SU-DHL-6 (cell line): ENCODE data around the gene HSD3B7.

Experiments used
- H2AFZ ChIP-seq: fragments of 200-600 bp; sonication (generic); 2 replicates; pipeline ENCODE4 v1.6.1; 2014; ENCODE audit warnings: low read depth, mild to moderate bottlenecking, moderate library complexity, mixed read lengths, antibody characterized with exemption, low read length; ENCODE audit not compliant: severe bottlenecking
- H3F3A ChIP-seq: fragments of 200-600 bp; shearing (Covaris generic); 2 replicates; pipeline ENCODE4 v1.6.0; 2016; ENCODE audit warnings: antibody characterized with exemption, mild to moderate bottlenecking; ENCODE audit not compliant: insufficient read depth
- H3K27ac ChIP-seq: fragments of 200-600 bp; sonication (generic); 2 replicates; pipeline ENCODE4 v1.5.1; 2016; ENCODE audit warnings: low read depth, mild to moderate bottlenecking, low read length, moderate library complexity, mixed read lengths
- H3K27me3 ChIP-seq: fragments of 200-600 bp; sonication (generic), shearing (Covaris generic); 2 replicates; pipeline ENCODE4 v1.6.0; 2014; ENCODE audit warnings: mild to moderate bottlenecking, low read length
- H3K36me3 ChIP-seq: fragments of 200-600 bp; sonication (generic); 2 replicates; pipeline ENCODE4 v1.6.1; 2014; ENCODE audit warnings: mild to moderate bottlenecking, low read length, mixed read lengths
- H3K4me2 ChIP-seq: fragments of 300-600, 200-600 bp; shearing (Covaris generic), sonication (generic); 2 replicates; pipeline ENCODE4 v1.6.0; 2014; ENCODE audit warnings: low read length, low read depth, mild to moderate bottlenecking; ENCODE audit not compliant: poor library complexity, severe bottlenecking
- H3K4me3 ChIP-seq: fragments of 200-600 bp; sonication (generic); 2 replicates; pipeline ENCODE4 v1.5.1; 2014; ENCODE audit warnings: antibody characterized with exemption, low read length, mild to moderate bottlenecking, mixed read lengths; ENCODE audit not compliant: insufficient read depth, poor library complexity, severe bottlenecking
- H3K79me2 ChIP-seq: fragments of 200-600 bp; sonication (generic); 2 replicates; pipeline ENCODE4 v1.6.1; 2014; ENCODE audit warnings: mild to moderate bottlenecking, low read length, moderate library complexity; ENCODE audit not compliant: insufficient read depth
- H3K9ac ChIP-seq: fragments of 200-600 bp; sonication (generic); 2 replicates; pipeline ENCODE4 v1.7.0; 2014; ENCODE audit warnings: mild to moderate bottlenecking, low read length
- H3K9me2 ChIP-seq: fragments of 200-600 bp; sonication (generic); replicated peaks from 2 replicates; pipeline ENCODE4 v1.6.1; 2014; ENCODE audit warnings: low read length; ENCODE audit not compliant: insufficient read depth
- H3K9me3 ChIP-seq: fragments of 200-600 bp; sonication (generic); 2 replicates; pipeline ENCODE4 v1.6.1; 2014; ENCODE audit warnings: low read length, mixed read lengths; ENCODE audit not compliant: insufficient read depth
- H4K20me1 ChIP-seq: fragments of 200-600 bp; sonication (generic); 2 replicates; pipeline ENCODE4 v1.6.1; 2014; ENCODE audit warnings: low read depth, mild to moderate bottlenecking, antibody characterized with exemption, low read length, moderate library complexity, mixed read lengths
- EZH2phosphoT487 ChIP-seq: fragments of 200-600 bp; sonication (generic), shearing (Covaris generic); conservative IDR thresholded peaks from 2 replicates; pipeline ENCODE4 v1.6.1; 2018; ENCODE audit warnings: mild to moderate bottlenecking, antibody characterized with exemption, low read length, moderate library complexity, mixed read lengths
- TF ChIP-seq, protein P1 (sequence below): fragments of 200-600 bp; sonication (generic); IDR thresholded peaks from one replicate; pipeline ENCODE4 v1.5.1; 2017; ENCODE audit warnings: antibody characterized with exemption, mild to moderate bottlenecking, low read length, moderate library complexity; ENCODE audit not compliant: insufficient read depth, poor library complexity, severe bottlenecking

HSD3B7 gene

DNA sequence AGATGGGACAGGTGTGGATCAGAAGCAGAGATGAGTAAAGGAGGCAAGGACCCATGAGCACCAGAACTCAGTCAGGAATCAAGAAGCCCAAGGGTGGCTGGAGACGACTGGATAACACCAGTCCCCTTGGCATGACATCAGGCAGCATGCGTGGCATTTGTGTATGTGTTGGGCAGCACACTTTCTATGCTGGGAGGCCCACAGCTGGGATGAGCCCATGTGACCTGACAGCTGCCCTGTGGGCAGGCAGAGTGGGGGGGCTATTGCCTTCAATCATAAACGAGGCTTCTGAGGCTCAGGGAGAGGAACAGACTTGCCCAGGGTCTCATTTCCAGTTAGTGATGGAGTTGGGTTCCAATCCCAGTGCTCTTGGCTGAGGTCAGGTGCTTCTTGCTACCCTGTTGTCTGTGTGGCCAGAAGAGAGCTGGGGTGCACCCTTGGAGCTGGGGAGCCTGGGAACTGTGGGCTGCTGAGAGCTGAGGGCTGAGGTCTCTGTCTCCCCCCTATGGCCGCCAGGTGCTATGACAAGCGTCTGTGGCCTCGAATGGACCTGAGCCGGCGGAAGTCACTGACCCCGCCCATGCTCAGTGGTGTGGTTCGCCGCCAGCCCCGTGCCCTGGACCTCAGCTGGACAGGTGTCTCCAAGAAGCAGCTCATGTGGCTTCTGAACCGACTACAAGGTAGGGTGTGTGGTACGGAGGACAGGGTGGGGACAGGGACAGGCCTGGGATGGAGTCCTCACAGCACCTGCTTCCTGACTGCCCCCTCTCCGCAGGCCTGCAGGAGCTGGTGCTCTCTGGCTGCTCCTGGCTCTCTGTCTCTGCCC lies 43.2 kb upstream of the HSD3B7 start:
- Histone ChIP-seq H3K9me2 (no peaks in the 10 kb centered on the region), H2AFZ (peak overlapping the region; percentile 30), H4K20me1 (no peaks in the 10 kb centered on the region), H3K36me3 (0 out of 2 replicates have a peak, but pooled peaks cover 3% of the 10 kb centered on the region), H3K27me3 (no peaks in the 10 kb centered on the region), H3K79me2 (no peaks in the 10 kb centered on the region), H3K4me2 (peak overlapping the region; percentile 30), H3K4me3 (no peak overlapping the region), H3K9me3 (no peaks in the 10 kb centered on the region), H3K27ac (0 out of 2 replicates have a peak overlapping the region, but pooled peaks have one; percentile 2), H3K9ac (peak overlapping the region; percentile 23; the same call in 1 of the 2 replicates), H3F3A (peaks cover 5% of the 10 kb centered on the region; the same call in 1 of the 2 replicates)
- TF ChIP-seq EZH2phosphoT487, result no peak
- TF ChIP-seq, protein P1, sequence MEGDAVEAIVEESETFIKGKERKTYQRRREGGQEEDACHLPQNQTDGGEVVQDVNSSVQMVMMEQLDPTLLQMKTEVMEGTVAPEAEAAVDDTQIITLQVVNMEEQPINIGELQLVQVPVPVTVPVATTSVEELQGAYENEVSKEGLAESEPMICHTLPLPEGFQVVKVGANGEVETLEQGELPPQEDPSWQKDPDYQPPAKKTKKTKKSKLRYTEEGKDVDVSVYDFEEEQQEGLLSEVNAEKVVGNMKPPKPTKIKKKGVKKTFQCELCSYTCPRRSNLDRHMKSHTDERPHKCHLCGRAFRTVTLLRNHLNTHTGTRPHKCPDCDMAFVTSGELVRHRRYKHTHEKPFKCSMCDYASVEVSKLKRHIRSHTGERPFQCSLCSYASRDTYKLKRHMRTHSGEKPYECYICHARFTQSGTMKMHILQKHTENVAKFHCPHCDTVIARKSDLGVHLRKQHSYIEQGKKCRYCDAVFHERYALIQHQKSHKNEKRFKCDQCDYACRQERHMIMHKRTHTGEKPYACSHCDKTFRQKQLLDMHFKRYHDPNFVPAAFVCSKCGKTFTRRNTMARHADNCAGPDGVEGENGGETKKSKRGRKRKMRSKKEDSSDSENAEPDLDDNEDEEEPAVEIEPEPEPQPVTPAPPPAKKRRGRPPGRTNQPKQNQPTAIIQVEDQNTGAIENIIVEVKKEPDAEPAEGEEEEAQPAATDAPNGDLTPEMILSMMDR, result peak; percentile 90

DNA sequence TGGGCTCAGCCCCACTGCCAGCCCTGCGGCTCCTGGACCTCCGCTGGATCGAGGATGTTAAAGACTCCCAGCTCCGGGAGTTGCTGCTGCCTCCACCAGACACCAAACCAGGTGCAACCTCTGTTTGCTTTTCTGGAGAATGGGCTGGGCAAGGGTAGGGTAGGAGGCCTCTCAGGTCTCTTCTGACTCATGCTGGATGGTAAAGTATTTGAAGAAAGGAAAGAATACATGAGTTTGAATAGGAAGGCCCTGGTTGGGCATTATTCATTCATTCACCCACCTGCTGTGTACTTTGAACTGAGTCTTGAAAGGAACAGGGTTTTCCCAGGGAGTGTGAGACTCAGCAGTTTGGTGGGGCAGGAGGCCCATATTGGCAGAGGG lies 42.6 kb upstream of the HSD3B7 start:
- 0 out of 2 replicates have a peak, but pooled peaks cover 3% of the 10 kb centered on the region for H3K36me3 ChIP-seq
- no peaks in the 10 kb centered on the region for H3K9me2 ChIP-seq
- TF ChIP-seq, protein P1, result no peak
- TF ChIP-seq EZH2phosphoT487, result no peak
- no peaks in the 10 kb centered on the region for H3K27me3 ChIP-seq
- H4K20me1 ChIP-seq, result no peaks in the 10 kb centered on the region
- H3K27ac ChIP-seq, result 0 out of 2 replicates have a peak overlapping the region, but pooled peaks have one; percentile 2
- H3K4me3 ChIP-seq, result no peak overlapping the region
- H3K4me2 ChIP-seq, result peak overlapping the region; percentile 30
- H2AFZ ChIP-seq, result peak overlapping the region; percentile 30
- H3K9ac ChIP-seq, result peak overlapping the region; percentile 23; the same call in 1 of the 2 replicates
- H3K79me2 ChIP-seq, result no peaks in the 10 kb centered on the region
- no peaks in the 10 kb centered on the region for H3K9me3 ChIP-seq
- peaks cover 5% of the 10 kb centered on the region; the same call in 1 of the 2 replicates for H3F3A ChIP-seq

DNA sequence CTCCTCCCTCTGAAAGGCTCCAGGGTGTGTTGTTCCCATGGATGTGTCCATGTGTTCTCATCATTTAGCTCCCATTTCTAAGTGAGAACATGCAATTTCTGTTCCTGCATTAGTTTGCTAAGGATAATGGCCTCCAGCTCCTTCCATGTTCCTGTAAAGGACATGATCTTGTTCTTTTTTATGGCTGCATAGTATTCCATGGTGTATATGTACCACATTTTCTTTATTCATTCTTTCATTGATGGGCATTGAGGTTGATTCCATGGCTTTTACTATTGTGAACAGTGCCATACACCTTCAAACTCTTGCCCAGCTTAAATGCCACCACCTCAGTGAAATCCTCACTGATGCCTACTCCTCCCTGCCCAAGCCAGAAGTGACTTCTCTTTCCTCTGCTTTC lies 40.7 kb upstream of the HSD3B7 start:
- H3K36me3 ChIP-seq, result 0 out of 2 replicates have a peak, but pooled peaks cover 3% of the 10 kb centered on the region
- no peak overlapping the region for H3K9ac ChIP-seq
- H3F3A ChIP-seq, result peaks cover 5% of the 10 kb centered on the region; the same call in 1 of the 2 replicates
- no peaks in the 10 kb centered on the region for H3K9me2 ChIP-seq
- H3K4me3 ChIP-seq, result no peak overlapping the region
- no peaks in the 10 kb centered on the region for H3K79me2 ChIP-seq
- H3K4me2 ChIP-seq, result no peak overlapping the region
- no peaks in the 10 kb centered on the region for H4K20me1 ChIP-seq
- no peak overlapping the region for H3K27ac ChIP-seq
- no peaks in the 10 kb centered on the region for H3K9me3 ChIP-seq
- no peaks in the 10 kb centered on the region for H3K27me3 ChIP-seq
- TF ChIP-seq, protein P1, result no peak
- no peak for TF ChIP-seq EZH2phosphoT487
- H2AFZ ChIP-seq, result no peak overlapping the region
